Pancreas (tissue), 10 donors: Measurements from ENCODE around the gene ITPR2. TPM values are rescaled to one million over a fixed set of nuclear protein-coding genes. Genes with fewer than 3 reads are reported as not detected.

Experiments used
- ATAC-seq, 4 donors: fragments of 200-7000 bp; cut with Tn5 transposase; one replicate each; pipeline versions ENCODE4 v1.8.0 to v1.9.1; 2020; ENCODE audit warnings: mild to moderate bottlenecking in 4 of 4, moderate library complexity in 4 of 4
- DNase-seq, 6 donors: peaks; one replicate each; pipeline ENCODE4 v3.0.0-alpha.2; 2020
- FAIRE-seq: peaks from 2 replicates; lab custom pipeline; 2012; peaks lifted over from hg19 to GRCh38; lab: Jason Lieb, UNC
- H3K27ac ChIP-seq, 4 donors: fragments of 200-600 bp; sonication (generic); 1 replicate in 3 of 4; 2 replicates in 1 of 4; pipeline versions ENCODE4 v1.5.0 to v1.8.0; 2020
- H3K27me3 ChIP-seq, 4 donors: fragments of 200-600 bp; one replicate each; pipeline ENCODE4 v1.8.0; 2021
- H3K36me3 ChIP-seq, 3 donors: fragments of 200-600 bp; sonication (generic) in 1 of 3; one replicate each; pipeline versions ENCODE4 v1.5.0 to v1.8.0; 2020 to 2021
- H3K4me1 ChIP-seq, 3 donors: fragments of 200-600 bp; one replicate each; pipeline ENCODE4 v1.8.0; 2021
- H3K4me3 ChIP-seq, 4 donors: fragments of 200-600 bp; sonication (generic) in 2 of 4; one replicate each; pipeline versions ENCODE4 v1.5.0 to v1.8.0; 2020 to 2021
- H3K9me3 ChIP-seq, 4 donors: fragments of 200-600 bp; one replicate each; pipeline ENCODE4 v1.8.0; 2021
- WGBS, 2 donors: extraction: QIAGEN DNeasy Blood & Tissue Kit; methylation state at CpG; one replicate each; pipeline ENCODE4 v1.1.7; 2013; 5-methylcytosine and 5-hydroxymethylcytosine counted together
- intact Hi-C, 3 donors: fragments of 100-400 bp; cut with DNase I; formaldehyde crosslinking; loops; one replicate each; pipeline versions ENCODE4 v1.11.1 to v1.14.2; 2022
- polyA plus RNA-seq, 2 donors: library from polyadenylated mRNA; stranded (reverse); fragments of 200-250 nt; gene quantifications; one replicate each; pipeline ENCODE4 v1.2.3, GENCODE V29; 2013
- total RNA-seq, 6 donors: library from RNA; stranded (reverse); fragmentation: NEBNext Ultra II Directional in 4 of 6; extraction: Animal tissue kit (Norgen Biotek cat#: 25700) in 4 of 6; gene quantifications; one replicate each; pipeline versions ENCODE4 v1.2.1 to v1.2.4, GENCODE V29; 2021 to 2023
- TF ChIP-seq, protein P1 (sequence below), 4 donors: fragments of 200-600 bp; sonication (generic) in 3 of 4; IDR thresholded peaks; one replicate each; pipeline versions ENCODE4 v1.5.0 to v1.8.0; 2021; ENCODE audit warnings: antibody characterized with exemption in 4 of 4
- donor health status: healthy with polysubstance abuse.
- donor health status: DM: no; HTN: no; CAD: no; lungs with moderate emphysema.
- donor health status: DM: no; HTN: no; CAD: no.
- donor health status: control.
- donor health status: control.
- donor health status: Bipolar disorder and iron deficiency.
- donor health status: DM: yes; HTN: yes; CAD: no.
- donor health status: DM: no; HTN: no; CAD: no.
- donor health status: DM: no; HTN: no; CAD: no.
- donor health status: DM: yes; HTN: yes; CAD: no.

ITPR2 gene
- total and polyA plus RNA-seq, 8 donors, result 3.3 to 51.8 (median 25.5) TPM

DNA sequence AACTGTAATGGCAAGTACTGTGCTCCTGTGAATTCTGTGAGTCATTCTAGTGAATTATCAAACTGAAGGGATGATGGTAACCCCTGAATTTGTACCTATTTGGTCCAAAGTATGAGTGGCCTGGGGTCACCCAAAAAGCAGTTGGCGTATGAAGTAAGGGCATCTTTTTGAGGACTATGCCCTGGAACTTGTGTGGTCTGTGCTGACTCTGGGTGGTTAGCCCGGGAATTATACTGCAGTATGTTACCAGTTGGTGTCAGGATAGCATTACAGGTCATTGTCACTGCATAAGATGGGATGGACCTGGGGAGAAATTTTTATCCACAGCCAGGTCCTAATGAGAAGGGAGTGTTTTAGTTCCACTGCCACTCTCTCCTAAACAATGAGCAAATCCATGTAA lies 462.9 kb downstream of the ITPR2 start:
- H3K4me3 ChIP-seq, result no peak overlapping the region
- H3K4me1 ChIP-seq, result no peaks in the 10 kb centered on the region
- no peak for DNase-seq
- intact Hi-C loops, result no loop called here
- no peaks in the 10 kb centered on the region for H3K9me3 ChIP-seq
- no peak for FAIRE-seq
- no peaks in the 10 kb centered on the region for H3K36me3 ChIP-seq
- no peak overlapping the region for H3K27ac ChIP-seq
- WGBS, 2 donors, result 91 to 96% methylated on average over 2 of the region's 2 CpGs
- no peak for ATAC-seq
- H3K27me3 ChIP-seq, result no peaks in the 10 kb centered on the region
- TF ChIP-seq, protein P1, sequence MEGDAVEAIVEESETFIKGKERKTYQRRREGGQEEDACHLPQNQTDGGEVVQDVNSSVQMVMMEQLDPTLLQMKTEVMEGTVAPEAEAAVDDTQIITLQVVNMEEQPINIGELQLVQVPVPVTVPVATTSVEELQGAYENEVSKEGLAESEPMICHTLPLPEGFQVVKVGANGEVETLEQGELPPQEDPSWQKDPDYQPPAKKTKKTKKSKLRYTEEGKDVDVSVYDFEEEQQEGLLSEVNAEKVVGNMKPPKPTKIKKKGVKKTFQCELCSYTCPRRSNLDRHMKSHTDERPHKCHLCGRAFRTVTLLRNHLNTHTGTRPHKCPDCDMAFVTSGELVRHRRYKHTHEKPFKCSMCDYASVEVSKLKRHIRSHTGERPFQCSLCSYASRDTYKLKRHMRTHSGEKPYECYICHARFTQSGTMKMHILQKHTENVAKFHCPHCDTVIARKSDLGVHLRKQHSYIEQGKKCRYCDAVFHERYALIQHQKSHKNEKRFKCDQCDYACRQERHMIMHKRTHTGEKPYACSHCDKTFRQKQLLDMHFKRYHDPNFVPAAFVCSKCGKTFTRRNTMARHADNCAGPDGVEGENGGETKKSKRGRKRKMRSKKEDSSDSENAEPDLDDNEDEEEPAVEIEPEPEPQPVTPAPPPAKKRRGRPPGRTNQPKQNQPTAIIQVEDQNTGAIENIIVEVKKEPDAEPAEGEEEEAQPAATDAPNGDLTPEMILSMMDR (IDR thresholded peaks at IDR 0.05), result no peak

DNA sequence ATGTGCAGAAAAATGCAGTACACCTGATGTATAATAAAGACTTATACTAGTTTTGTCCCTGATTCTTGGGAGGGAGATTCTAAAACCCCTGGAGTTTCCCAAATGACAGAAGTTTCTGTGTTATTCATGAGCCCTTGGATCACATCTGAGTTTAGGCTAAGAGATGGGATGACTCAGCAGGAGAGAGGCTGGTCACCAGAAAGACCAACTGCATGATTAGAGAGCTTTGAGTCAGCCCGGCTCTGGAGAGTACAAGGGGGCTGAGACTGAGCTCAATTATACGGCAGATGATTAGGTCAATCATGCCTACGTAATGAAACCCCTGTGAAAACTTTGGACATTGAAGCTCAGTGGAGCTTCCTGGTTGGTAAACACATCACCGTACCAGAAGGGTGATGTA lies 463.4 kb downstream of the ITPR2 start:
- no peaks in the 10 kb centered on the region for H3K9me3 ChIP-seq
- no peak for DNase-seq
- ATAC-seq, result peak in 2 of 4 donors; percentile 61 to 70
- H3K36me3 ChIP-seq, result no peaks in the 10 kb centered on the region
- no peak overlapping the region for H3K4me3 ChIP-seq
- no peaks in the 10 kb centered on the region for H3K27me3 ChIP-seq
- no peak for FAIRE-seq
- intact Hi-C loops, result no loop called here
- H3K4me1 ChIP-seq, result no peaks in the 10 kb centered on the region
- 91 to 99% methylated on average over 4 of the region's 4 CpGs for WGBS, 2 donors
- TF ChIP-seq, protein P1 (IDR thresholded peaks at IDR 0.05), result no peak
- no peak overlapping the region for H3K27ac ChIP-seq

- no peak overlapping the region for H3K27ac ChIP-seq
- no peak for ATAC-seq
- no peaks in the 10 kb centered on the region for H3K4me1 ChIP-seq
- no peaks in the 10 kb centered on the region for H3K27me3 ChIP-seq
- intact Hi-C loops, result no loop called here
- H3K9me3 ChIP-seq, result no peaks in the 10 kb centered on the region
- DNase-seq, result no peak
- no peaks in the 10 kb centered on the region for H3K36me3 ChIP-seq
- WGBS, 2 donors, result 87 to 95% methylated on average over 1 of the region's 1 CpG
- no peak overlapping the region for H3K4me3 ChIP-seq
- TF ChIP-seq, protein P1 (IDR thresholded peaks at IDR 0.05), result no peak
- no peak for FAIRE-seq
Measured at GRCh38 chr12:26367991-26368730, 464.8 kb downstream of the ITPR2 start.

GRCh38 chr12:26361964-26362363 lies 471.0 kb downstream of the ITPR2 start:
- Histone ChIP-seq H3K4me3 (no peak overlapping the region), H3K36me3 (no peaks in the 10 kb centered on the region), H3K27me3 (no peaks in the 10 kb centered on the region), H3K4me1 (no peaks in the 10 kb centered on the region), H3K9me3 (no peaks in the 10 kb centered on the region), H3K27ac (no peak overlapping the region)
- intact Hi-C loops, result no loop called here
- DNase-seq, result no peak
- TF ChIP-seq, protein P1 (IDR thresholded peaks at IDR 0.05), result no peak
- no peak for FAIRE-seq
- 71 to 72% methylated on average over 1 of the region's 1 CpG for WGBS, 2 donors
- ATAC-seq, result no peak

- Histone ChIP-seq H3K9me3 (no peaks in the 10 kb centered on the region), H3K4me1 (no peaks in the 10 kb centered on the region), H3K4me3 (no peak overlapping the region), H3K27me3 (no peaks in the 10 kb centered on the region), H3K36me3 (no peaks in the 10 kb centered on the region), H3K27ac (no peak overlapping the region)
- ATAC-seq (peak in 2 of 4 donors; percentile 59 to 65), FAIRE-seq (no peak), DNase-seq (no peak)
- intact Hi-C loops, result no loop called here
- 94 to 96% methylated on average over 10 of the region's 10 CpGs for WGBS, 2 donors
- TF ChIP-seq, protein P1 (IDR thresholded peaks at IDR 0.05), result no peak
Measured at GRCh38 chr12:26360062-26360461, 472.9 kb downstream of the ITPR2 start.
